OCI-LY3 (cell line): ENCODE data around the gene CABS1.

Experiments used
- CTCF ChIP-seq: fragments of 200-600, 300-600 bp; sonication (generic); IDR thresholded peaks from 2 replicates; pipeline ENCODE4 v1.5.1; 2014; ENCODE audit warnings: antibody characterized with exemption, low read length, low read depth
- EZH2phosphoT487 ChIP-seq: fragments of 200-600 bp; shearing (Covaris generic); IDR thresholded peaks from 2 replicates; pipeline ENCODE4 v1.6.1; 2018; ENCODE audit warnings: antibody characterized with exemption, mixed run types, low read depth

DNA sequence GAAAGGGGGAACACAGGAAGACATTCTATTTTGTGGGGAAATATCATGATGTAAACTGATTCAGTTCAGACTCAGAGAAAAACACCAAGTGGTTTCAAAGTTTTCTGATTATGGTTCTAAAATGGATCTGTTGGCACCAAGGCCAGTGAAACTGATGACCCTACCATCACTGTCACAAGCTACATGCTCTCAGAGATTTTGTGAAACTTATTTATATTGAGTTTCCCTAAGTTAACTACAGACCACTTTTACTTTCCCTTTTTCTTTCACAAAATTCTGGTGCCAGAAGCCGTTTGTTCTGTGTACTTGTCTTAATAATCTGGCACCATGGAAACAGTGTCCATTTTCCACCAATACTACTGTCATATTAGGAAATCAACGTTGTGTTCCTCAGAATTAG lies 43.4 kb upstream of the CABS1 start:
- TF ChIP-seq CTCF = no peak
- no peak for TF ChIP-seq EZH2phosphoT487
